ENCODE measurements around the gene TSFM.

The TSFM gene

DNA sequence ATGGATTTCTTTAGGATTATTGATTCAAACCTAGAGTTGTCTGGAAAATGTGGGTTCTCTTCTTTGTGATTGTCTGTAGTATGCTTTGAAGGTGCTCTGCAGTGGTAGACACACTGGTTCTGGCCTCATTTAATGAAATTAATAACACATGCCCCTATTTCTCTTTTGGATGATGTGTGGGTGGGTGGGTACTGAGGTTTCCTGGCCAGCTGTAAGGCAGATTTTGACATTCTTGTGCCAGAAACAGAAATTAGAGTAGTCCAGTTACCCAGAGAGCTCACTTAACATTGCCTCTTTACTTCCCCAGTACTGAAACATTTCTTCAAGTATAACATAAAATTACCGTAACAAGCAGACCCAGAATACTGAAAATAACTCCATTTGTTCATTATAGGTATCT, 14.4 kb downstream of the TSFM start:
- no peaks in the 10 kb centered on the region for H3K9me3 ChIP-seq (ENCODE audit: insufficient read depth, low read length)
- H2AFZ ChIP-seq (ENCODE audit: low read depth, low read length, severe bottlenecking) = no peak overlapping the region
- no peak overlapping the region for H3K9ac ChIP-seq (ENCODE audit: low read length)
- TF ChIP-seq CTCF (IDR thresholded peaks at IDR 0.05; ENCODE audit: insufficient read depth, low read length, poor library complexity, severe bottlenecking) (no peak), EZH2phosphoT487 (conservative IDR thresholded peaks at IDR 0.05; ENCODE audit: low read length) (no peak)
- H4K20me1 ChIP-seq (ENCODE audit: low read depth, low read length) = no peaks in the 10 kb centered on the region
- 0 out of 2 replicates have a peak, but pooled peaks cover 5% of the 10 kb centered on the region for H3F3A ChIP-seq (ENCODE audit: insufficient read depth)
- no peaks in the 10 kb centered on the region for H3K27me3 ChIP-seq (ENCODE audit: low read length)
- no peaks in the 10 kb centered on the region for H3K79me2 ChIP-seq (ENCODE audit: insufficient read depth, low read length)
- H3K27ac ChIP-seq (ENCODE audit: low read depth, low read length) = no peak overlapping the region
- peaks cover 20% of the 10 kb centered on the region; the same call in 1 of the 2 replicates for H3K36me3 ChIP-seq (ENCODE audit: low read length)
- H3K9me2 ChIP-seq (replicated peaks; ENCODE audit: insufficient read depth, low read length) = no peaks in the 10 kb centered on the region
- H3K4me2 ChIP-seq (ENCODE audit: low read depth, low read length, poor library complexity, severe bottlenecking) = no peak overlapping the region
- H3K4me3 ChIP-seq (ENCODE audit: insufficient read depth, low read length, poor library complexity, severe bottlenecking) = no peak overlapping the region

GRCh38 chr12:57797933-57798332, 15.3 kb downstream of the TSFM start:
- no peaks in the 10 kb centered on the region for H3K9me3 ChIP-seq (ENCODE audit: insufficient read depth, low read length)
- no peaks in the 10 kb centered on the region for H3K79me2 ChIP-seq (ENCODE audit: insufficient read depth, low read length)
- no peak overlapping the region for H3K27ac ChIP-seq (ENCODE audit: low read depth, low read length)
- H3K4me3 ChIP-seq (ENCODE audit: insufficient read depth, low read length, poor library complexity, severe bottlenecking) = no peak overlapping the region
- no peaks in the 10 kb centered on the region for H3K9me2 ChIP-seq (replicated peaks; ENCODE audit: insufficient read depth, low read length)
- H3K27me3 ChIP-seq (ENCODE audit: low read length) = no peaks in the 10 kb centered on the region
- H3K4me2 ChIP-seq (ENCODE audit: low read depth, low read length, poor library complexity, severe bottlenecking) = no peak overlapping the region
- H3K36me3 ChIP-seq (ENCODE audit: low read length) = peaks cover 20% of the 10 kb centered on the region; the same call in 1 of the 2 replicates
- no peak overlapping the region for H3K9ac ChIP-seq (ENCODE audit: low read length)
- no peak overlapping the region for H2AFZ ChIP-seq (ENCODE audit: low read depth, low read length, severe bottlenecking)
- no peaks in the 10 kb centered on the region for H4K20me1 ChIP-seq (ENCODE audit: low read depth, low read length)
- no peak for TF ChIP-seq EZH2phosphoT487 (conservative IDR thresholded peaks at IDR 0.05; ENCODE audit: low read length)
- TF ChIP-seq CTCF (IDR thresholded peaks at IDR 0.05; ENCODE audit: insufficient read depth, low read length, poor library complexity, severe bottlenecking) = no peak
- H3F3A ChIP-seq (ENCODE audit: insufficient read depth) = 0 out of 2 replicates have a peak, but pooled peaks cover 5% of the 10 kb centered on the region

DNA sequence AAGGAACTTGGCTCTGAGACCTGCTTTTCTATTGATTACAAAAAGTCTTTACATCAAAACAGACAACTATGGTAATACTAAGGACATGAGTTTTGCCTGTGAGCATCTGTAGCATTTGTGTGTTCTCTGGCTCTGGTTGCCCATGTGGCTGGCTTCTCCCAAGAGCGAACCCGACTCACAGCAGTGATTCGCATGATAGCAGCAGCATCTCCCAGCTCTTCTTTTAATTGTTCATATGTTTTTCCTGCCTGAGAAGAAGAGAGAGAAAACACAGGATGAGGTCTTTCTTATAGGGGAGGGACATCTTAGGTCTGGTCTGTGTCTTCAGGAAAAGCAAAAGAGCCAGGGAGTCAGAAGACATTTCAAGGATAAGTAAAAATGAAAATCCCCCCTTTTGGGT, 18.4 kb downstream of the TSFM start:
- Histone ChIP-seq H3K9me2 (replicated peaks; ENCODE audit: insufficient read depth, low read length) (no peaks in the 10 kb centered on the region), H3K4me3 (ENCODE audit: insufficient read depth, low read length, poor library complexity, severe bottlenecking) (no peak overlapping the region), H4K20me1 (ENCODE audit: low read depth, low read length) (no peaks in the 10 kb centered on the region), H3K36me3 (ENCODE audit: low read length) (peaks cover 15% of the 10 kb centered on the region; the same call in 1 of the 2 replicates), H3K27ac (ENCODE audit: low read depth, low read length) (no peak overlapping the region), H3K27me3 (ENCODE audit: low read length) (no peaks in the 10 kb centered on the region), H3K9ac (ENCODE audit: low read length) (no peak overlapping the region), H2AFZ (ENCODE audit: low read depth, low read length, severe bottlenecking) (no peak overlapping the region), H3K9me3 (ENCODE audit: insufficient read depth, low read length) (no peaks in the 10 kb centered on the region), H3K4me2 (ENCODE audit: low read depth, low read length, poor library complexity, severe bottlenecking) (no peak overlapping the region), H3F3A (ENCODE audit: insufficient read depth) (0 out of 2 replicates have a peak, but pooled peaks cover 5% of the 10 kb centered on the region), H3K79me2 (ENCODE audit: insufficient read depth, low read length) (no peaks in the 10 kb centered on the region)
- no peak for TF ChIP-seq EZH2phosphoT487 (conservative IDR thresholded peaks at IDR 0.05; ENCODE audit: low read length)
- no peak for TF ChIP-seq CTCF (IDR thresholded peaks at IDR 0.05; ENCODE audit: insufficient read depth, low read length, poor library complexity, severe bottlenecking)
